Activated naive CD8-positive, alpha-beta T cell treated with anti-CD3 and anti-CD28 coated beads for 36 hours (primary cell): ENCODE results near the gene CNTNAP5. TPM values are rescaled to one million over a fixed set of nuclear protein-coding genes. Genes with fewer than 3 reads are reported as not detected.

Experiments used
- DNase-seq: peaks from one replicate; pipeline ENCODE4 v3.0.0; 2021
- H3K27ac Mint-ChIP-seq: one replicate; pipeline ENCODE4 v1.8.0; 2022; ENCODE audit warnings: mild to moderate bottlenecking, moderate library complexity, mixed read lengths
- H3K27me3 Mint-ChIP-seq: one replicate; pipeline ENCODE4 v1.8.0; 2022; ENCODE audit warnings: mild to moderate bottlenecking, mixed read lengths
- H3K36me3 Mint-ChIP-seq: one replicate; pipeline ENCODE4 v1.8.0; 2021; ENCODE audit warnings: mild to moderate bottlenecking, mixed read lengths
- H3K4me1 Mint-ChIP-seq: one replicate; pipeline ENCODE4 v1.8.0; 2021; ENCODE audit warnings: mixed read lengths
- H3K4me3 Mint-ChIP-seq: one replicate; pipeline ENCODE4 v1.8.0; 2022; ENCODE audit warnings: mild to moderate bottlenecking, moderate library complexity, mixed read lengths
- H3K9me3 Mint-ChIP-seq: one replicate; pipeline ENCODE4 v1.8.0; 2022; ENCODE audit warnings: mixed read lengths
- total RNA-seq, 2 experiments: library from RNA; stranded (reverse); gene quantifications; one replicate each; pipeline ENCODE4 v1.2.3, GENCODE V29; 2021

CNTNAP5 gene
- total RNA-seq, 2 experiments from 2014 or later = not detected

- no peak for DNase-seq
- Mint-ChIP-seq H3K36me3 (no peaks in the 10 kb centered on the region), H3K27ac (no peak overlapping the region), H3K4me1 (no peaks in the 10 kb centered on the region), H3K27me3 (no peaks in the 10 kb centered on the region), H3K4me3 (no peak overlapping the region), H3K9me3 (peaks cover 4% of the 10 kb centered on the region)
Observed at GRCh38 chr2:124708661-124709060, 683.6 kb downstream of the CNTNAP5 start.

DNA sequence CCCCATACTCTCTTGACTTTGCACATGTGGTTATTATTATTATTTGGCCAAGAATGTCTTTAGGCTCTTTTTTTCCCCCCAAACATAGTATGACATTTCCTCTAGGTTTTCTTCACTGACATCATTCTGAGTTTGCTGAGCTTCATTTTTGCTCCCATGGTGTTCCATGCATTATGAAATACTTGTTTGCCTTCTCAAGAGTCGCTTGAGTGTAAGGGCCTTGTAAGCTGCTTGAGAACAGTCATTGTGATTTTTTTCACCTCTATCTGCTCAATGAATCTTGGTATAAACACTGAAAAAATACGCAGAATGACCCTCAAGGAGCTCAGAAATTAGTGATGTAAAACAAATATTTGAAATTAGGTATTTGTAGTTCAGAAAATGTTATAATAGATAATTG, 688.9 kb downstream of the CNTNAP5 start:
- Mint-ChIP-seq H3K27me3 (no peaks in the 10 kb centered on the region), H3K4me3 (no peak overlapping the region), H3K36me3 (no peaks in the 10 kb centered on the region), H3K9me3 (no peaks in the 10 kb centered on the region), H3K27ac (no peak overlapping the region), H3K4me1 (no peaks in the 10 kb centered on the region)
- DNase-seq = no peak

- no peaks in the 10 kb centered on the region for H3K27me3 Mint-ChIP-seq
- no peak overlapping the region for H3K27ac Mint-ChIP-seq
- DNase-seq = no peak
- no peaks in the 10 kb centered on the region for H3K36me3 Mint-ChIP-seq
- no peak overlapping the region for H3K4me3 Mint-ChIP-seq
- no peaks in the 10 kb centered on the region for H3K9me3 Mint-ChIP-seq
- no peaks in the 10 kb centered on the region for H3K4me1 Mint-ChIP-seq
Observed at GRCh38 chr2:124725187-124725586, 700.1 kb downstream of the CNTNAP5 start.

GRCh38 chr2:124740636-124741035, 715.5 kb downstream of the CNTNAP5 start:
- Mint-ChIP-seq H3K27me3 (no peaks in the 10 kb centered on the region), H3K36me3 (no peaks in the 10 kb centered on the region), H3K4me1 (no peaks in the 10 kb centered on the region), H3K9me3 (peaks cover 2% of the 10 kb centered on the region), H3K4me3 (no peak overlapping the region), H3K27ac (no peak overlapping the region)
- no peak for DNase-seq

DNA sequence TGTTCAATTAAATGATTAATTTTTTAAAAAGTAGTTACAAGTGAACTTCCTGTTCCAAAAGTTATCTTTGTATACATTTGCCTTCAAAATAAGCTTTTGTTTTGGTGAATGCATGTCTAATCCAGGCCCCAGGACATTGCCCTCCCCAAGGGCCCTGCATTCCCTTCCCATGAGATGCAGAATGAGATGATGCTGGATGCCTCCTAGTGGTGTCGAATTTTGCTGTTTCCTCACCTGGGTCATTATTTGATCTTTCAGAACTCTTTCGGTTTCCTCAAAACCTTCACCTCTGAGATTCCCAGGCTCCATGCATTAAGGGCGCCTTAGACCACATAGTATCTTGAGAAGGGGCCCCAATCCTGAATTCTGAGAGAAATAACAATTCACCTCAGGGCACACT, 728.8 kb downstream of the CNTNAP5 start:
- H3K27me3 Mint-ChIP-seq = no peaks in the 10 kb centered on the region

GRCh38 chr2:124755386-124755785, 730.3 kb downstream of the CNTNAP5 start:
- no peak overlapping the region for H3K27ac Mint-ChIP-seq
- no peaks in the 10 kb centered on the region for H3K4me1 Mint-ChIP-seq
- H3K27me3 Mint-ChIP-seq = no peaks in the 10 kb centered on the region
- no peak for DNase-seq
- H3K36me3 Mint-ChIP-seq = no peaks in the 10 kb centered on the region
- H3K4me3 Mint-ChIP-seq = no peak overlapping the region
- peaks cover 5% of the 10 kb centered on the region for H3K9me3 Mint-ChIP-seq

More for the DNA sequence above, 728.8 kb downstream of the CNTNAP5 start:
- DNase-seq = no peak
- Mint-ChIP-seq H3K4me3 (no peak overlapping the region), H3K4me1 (no peaks in the 10 kb centered on the region), H3K36me3 (no peaks in the 10 kb centered on the region), H3K9me3 (peaks cover 5% of the 10 kb centered on the region), H3K27ac (no peak overlapping the region)

DNA sequence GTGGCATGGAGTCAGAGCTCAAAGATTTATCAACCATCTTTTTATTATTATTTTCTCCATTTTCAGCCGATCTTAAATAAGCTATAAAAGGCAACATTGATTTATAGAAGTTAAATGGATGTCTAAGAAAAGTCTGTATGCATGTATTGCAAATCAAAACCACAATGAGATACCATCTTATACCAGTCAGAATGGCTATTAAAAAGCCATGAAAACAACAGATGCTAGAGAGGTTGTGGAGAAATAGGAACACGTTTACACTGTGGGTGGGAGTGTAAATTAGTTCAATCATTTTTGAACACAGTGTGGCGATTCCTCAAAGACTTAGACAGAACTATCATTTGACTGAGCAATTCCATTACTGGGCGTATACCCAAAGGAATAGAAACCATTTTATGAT, 731.0 kb downstream of the CNTNAP5 start:
- Mint-ChIP-seq H3K4me1 (no peaks in the 10 kb centered on the region), H3K36me3 (no peaks in the 10 kb centered on the region), H3K9me3 (peaks cover 3% of the 10 kb centered on the region), H3K27ac (no peak overlapping the region), H3K27me3 (no peaks in the 10 kb centered on the region), H3K4me3 (no peak overlapping the region)
- no peak for DNase-seq

DNA sequence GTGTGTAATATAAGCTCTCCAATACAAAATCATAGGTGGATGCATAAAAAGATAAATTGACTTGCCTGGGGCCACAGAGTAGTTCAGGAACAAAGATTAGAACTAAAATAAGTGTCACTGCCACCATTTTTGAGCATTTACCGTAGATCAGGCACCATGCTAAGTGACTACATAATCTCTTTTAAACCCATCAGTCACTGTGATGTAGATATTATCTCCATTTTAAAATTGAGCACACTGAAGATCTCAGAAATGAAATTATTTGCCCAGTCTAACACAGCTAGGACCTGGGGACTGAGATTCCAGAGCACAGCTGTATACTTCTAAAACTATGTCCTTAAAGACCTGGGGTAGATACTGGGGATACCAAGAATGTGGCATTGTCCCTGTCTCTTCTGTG, 737.3 kb downstream of the CNTNAP5 start:
- DNase-seq = no peak
- Mint-ChIP-seq H3K4me3 (no peak overlapping the region), H3K36me3 (no peaks in the 10 kb centered on the region), H3K27ac (no peak overlapping the region), H3K27me3 (no peaks in the 10 kb centered on the region), H3K9me3 (no peaks in the 10 kb centered on the region), H3K4me1 (no peaks in the 10 kb centered on the region)

DNA sequence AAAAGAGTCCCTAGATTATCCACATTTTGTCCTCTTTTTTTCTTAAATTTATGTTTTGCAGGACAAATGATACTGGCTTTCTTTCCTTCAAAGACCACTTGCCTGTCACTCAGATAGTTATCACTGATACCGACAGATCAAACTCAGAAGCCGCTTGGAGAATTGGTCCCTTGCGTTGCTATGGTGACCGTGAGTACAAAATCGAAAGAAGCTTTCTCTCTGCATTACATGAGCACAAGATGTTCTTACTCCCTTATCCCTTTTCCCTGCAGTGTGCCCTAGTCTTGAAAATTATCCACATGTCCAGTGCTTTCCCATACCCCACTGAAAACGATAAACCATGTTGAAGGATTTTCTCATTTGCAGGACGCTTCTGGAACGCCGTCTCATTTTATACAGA, 738.5 kb downstream of the CNTNAP5 start:
- no peaks in the 10 kb centered on the region for H3K27me3 Mint-ChIP-seq
- H3K9me3 Mint-ChIP-seq = no peaks in the 10 kb centered on the region
- H3K4me1 Mint-ChIP-seq = no peaks in the 10 kb centered on the region

GRCh38 chr2:124774781-124775180, 749.7 kb downstream of the CNTNAP5 start:
- no peaks in the 10 kb centered on the region for H3K36me3 Mint-ChIP-seq
- DNase-seq = no peak
- no peak overlapping the region for H3K4me3 Mint-ChIP-seq
- no peaks in the 10 kb centered on the region for H3K4me1 Mint-ChIP-seq
- H3K9me3 Mint-ChIP-seq = peaks cover 1% of the 10 kb centered on the region
- H3K27me3 Mint-ChIP-seq = peaks cover 3% of the 10 kb centered on the region
- no peak overlapping the region for H3K27ac Mint-ChIP-seq

More for the DNA sequence above, 738.5 kb downstream of the CNTNAP5 start:
- Mint-ChIP-seq H3K27ac (no peak overlapping the region), H3K4me3 (no peak overlapping the region), H3K36me3 (no peaks in the 10 kb centered on the region)
- no peak for DNase-seq

DNA sequence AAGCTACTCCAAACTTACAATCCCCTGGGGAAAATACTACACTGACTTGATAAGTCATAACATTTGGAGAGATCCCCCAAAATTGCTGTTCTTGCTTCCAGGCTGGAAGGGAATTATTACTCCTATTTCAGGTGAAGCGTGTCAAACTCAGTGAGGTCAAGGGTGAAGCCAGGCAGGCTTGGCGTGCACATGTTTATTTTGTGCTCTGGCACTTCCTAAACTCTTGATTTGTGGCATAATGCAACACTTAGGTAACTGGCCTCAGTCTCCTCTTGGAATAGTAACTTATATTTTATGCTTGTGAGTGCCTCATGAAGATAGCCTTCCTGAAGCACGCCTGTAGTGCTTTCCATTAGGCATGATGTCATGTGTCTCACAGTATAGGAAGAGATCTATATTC, 751.2 kb downstream of the CNTNAP5 start:
- Mint-ChIP-seq H3K4me1 (no peaks in the 10 kb centered on the region), H3K27me3 (peaks cover 6% of the 10 kb centered on the region), H3K9me3 (peaks cover 1% of the 10 kb centered on the region)

GRCh38 chr2:124778076-124778475, 753.0 kb downstream of the CNTNAP5 start:
- H3K4me1 Mint-ChIP-seq = no peaks in the 10 kb centered on the region

More for the DNA sequence above, 751.2 kb downstream of the CNTNAP5 start:
- H3K27ac Mint-ChIP-seq = no peak overlapping the region
- no peak for DNase-seq
- H3K36me3 Mint-ChIP-seq = no peaks in the 10 kb centered on the region
- no peak overlapping the region for H3K4me3 Mint-ChIP-seq

GRCh38 chr2:124796647-124797046, 771.6 kb downstream of the CNTNAP5 start:
- H3K9me3 Mint-ChIP-seq = no peaks in the 10 kb centered on the region
- no peaks in the 10 kb centered on the region for H3K27me3 Mint-ChIP-seq
- no peaks in the 10 kb centered on the region for H3K36me3 Mint-ChIP-seq
- no peak overlapping the region for H3K4me3 Mint-ChIP-seq
- H3K4me1 Mint-ChIP-seq = no peaks in the 10 kb centered on the region
- no peak overlapping the region for H3K27ac Mint-ChIP-seq
- DNase-seq = no peak

More at GRCh38 chr2:124778076-124778475, 753.0 kb downstream of the CNTNAP5 start:
- Mint-ChIP-seq H3K4me3 (no peak overlapping the region), H3K36me3 (no peaks in the 10 kb centered on the region), H3K27ac (no peak overlapping the region), H3K27me3 (peaks cover 3% of the 10 kb centered on the region), H3K9me3 (peaks cover 1% of the 10 kb centered on the region)
- no peak for DNase-seq

GRCh38 chr2:124797049-124797448, 772.0 kb downstream of the CNTNAP5 start:
- no peaks in the 10 kb centered on the region for H3K4me1 Mint-ChIP-seq
- no peak overlapping the region for H3K27ac Mint-ChIP-seq
- DNase-seq = no peak
- H3K9me3 Mint-ChIP-seq = no peaks in the 10 kb centered on the region
- H3K4me3 Mint-ChIP-seq = no peak overlapping the region
- no peaks in the 10 kb centered on the region for H3K36me3 Mint-ChIP-seq
- H3K27me3 Mint-ChIP-seq = no peaks in the 10 kb centered on the region

- Mint-ChIP-seq H3K9me3 (no peaks in the 10 kb centered on the region), H3K27me3 (no peaks in the 10 kb centered on the region), H3K36me3 (no peaks in the 10 kb centered on the region), H3K4me1 (no peaks in the 10 kb centered on the region), H3K4me3 (no peak overlapping the region), H3K27ac (no peak overlapping the region)
- no peak for DNase-seq
Observed at GRCh38 chr2:124798551-124798950, 773.5 kb downstream of the CNTNAP5 start.

DNA sequence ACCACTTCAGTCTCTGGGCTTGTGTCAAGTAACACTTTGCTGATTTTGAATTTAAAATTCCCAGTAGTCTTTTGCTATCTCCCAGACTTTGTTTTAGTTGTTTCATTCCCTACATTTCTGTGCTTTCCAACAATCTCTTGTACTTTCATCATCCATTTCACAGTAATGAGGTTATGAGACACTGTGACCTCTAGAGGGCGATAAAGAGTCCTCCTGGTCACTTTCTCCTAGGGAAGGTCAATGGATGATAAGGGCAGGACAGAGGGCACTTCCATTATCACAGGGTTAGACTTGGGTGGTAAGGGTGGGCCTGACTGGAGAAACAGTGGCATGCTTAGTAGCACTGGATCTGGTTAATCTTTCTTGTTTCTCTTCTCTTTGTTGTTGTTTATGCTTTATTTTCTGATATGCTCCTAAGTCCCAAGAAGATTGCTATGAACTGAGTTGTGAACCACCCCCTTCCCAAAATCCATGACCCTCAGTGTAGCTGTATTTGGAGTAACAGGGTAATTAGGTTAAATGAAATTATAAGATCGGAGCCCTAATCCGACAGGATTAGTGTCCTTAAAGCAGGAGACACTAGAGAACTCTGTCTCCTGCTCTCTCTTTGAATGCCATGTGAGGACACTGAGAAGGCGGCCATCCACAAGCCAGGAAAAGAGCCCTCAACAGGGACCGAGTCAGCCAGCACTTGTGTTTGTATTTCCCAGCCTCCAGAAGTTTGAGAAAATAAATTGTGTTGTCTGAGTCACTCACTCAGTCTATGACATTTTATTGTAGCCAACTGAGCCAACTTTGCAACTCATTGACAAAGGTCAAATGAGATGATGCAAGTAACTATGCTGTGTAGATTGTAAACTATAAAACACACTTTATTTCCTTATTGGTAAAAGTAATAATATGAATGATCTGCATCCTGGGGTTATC, 779.2 kb downstream of the CNTNAP5 start:
- H3K9me3 Mint-ChIP-seq = no peaks in the 10 kb centered on the region
- no peaks in the 10 kb centered on the region for H3K27me3 Mint-ChIP-seq
- H3K27ac Mint-ChIP-seq = no peak overlapping the region

More for the DNA sequence above, 779.2 kb downstream of the CNTNAP5 start:
- no peak for DNase-seq
- Mint-ChIP-seq H3K36me3 (no peaks in the 10 kb centered on the region), H3K4me3 (no peak overlapping the region), H3K4me1 (no peaks in the 10 kb centered on the region)
